ENCODE data around the gene TSR3. TPM values are rescaled to one million over a fixed set of nuclear protein-coding genes. Genes with fewer than 3 reads are reported as not detected.

The TSR3 gene
- total and polyA plus RNA-seq, 5 donors from 2014 or later = 31.5 to 103 (median 92.2) TPM

GRCh38 chr16:1356061-1356900, 4.6 kb upstream of the TSR3 start:
- Mint-ChIP-seq H3K27ac (no peak overlapping the region), H3K9me3 (peaks cover 0 to 3% (median 0%) of the 10 kb centered on the region in 7 donors), H3K4me3 (peak overlapping the region in 1 of 4 donors; percentile 26), H3K36me3 (peaks cover 3% of the 10 kb centered on the region), H3K4me1 (peaks cover 0 to 32% (median 19%) of the 10 kb centered on the region in 4 donors), H3K27me3 (peaks cover 5% of the 10 kb centered on the region)
- no peaks in the 10 kb centered on the region for H3K36me3 ChIP-seq (ENCODE audit: control insufficient read depth, insufficient read depth, low read length)
- DNase-seq = no peak
- no peak for ATAC-seq (ENCODE audit: low read depth in 2 of 2)
- H3K4me3 ChIP-seq (ENCODE audit: low read depth, low read length) = no peak overlapping the region
- no peaks in the 10 kb centered on the region for H3K9me3 ChIP-seq (ENCODE audit: control insufficient read depth in 2 of 2, low read length in 2 of 2)
- H3K27me3 ChIP-seq (ENCODE audit: control insufficient read depth, insufficient read depth, low read length) = no peaks in the 10 kb centered on the region
- peaks cover 12% of the 10 kb centered on the region for H3K4me1 ChIP-seq (ENCODE audit: control insufficient read depth, insufficient read depth, low read length, poor library complexity, severe bottlenecking)
- H3K27ac ChIP-seq (ENCODE audit: insufficient read depth, low read length, poor library complexity, severe bottlenecking) = no peak overlapping the region

- peaks cover 0 to 3% (median 0%) of the 10 kb centered on the region in 7 donors for H3K9me3 Mint-ChIP-seq
- Histone ChIP-seq H3K27me3 (ENCODE audit: control insufficient read depth, insufficient read depth, low read length) (no peaks in the 10 kb centered on the region), H3K4me3 (ENCODE audit: low read depth, low read length) (no peak overlapping the region), H3K27ac (ENCODE audit: insufficient read depth, low read length, poor library complexity, severe bottlenecking) (no peak overlapping the region), H3K9me3 (ENCODE audit: control insufficient read depth in 2 of 2, low read length in 2 of 2) (no peaks in the 10 kb centered on the region), H3K36me3 (ENCODE audit: control insufficient read depth, insufficient read depth, low read length) (no peaks in the 10 kb centered on the region), H3K4me1 (ENCODE audit: control insufficient read depth, insufficient read depth, low read length, poor library complexity, severe bottlenecking) (peaks cover 18% of the 10 kb centered on the region)
- no peak overlapping the region for H3K27ac Mint-ChIP-seq
- no peak for DNase-seq
- peaks cover 5% of the 10 kb centered on the region for H3K27me3 Mint-ChIP-seq
- peaks cover 3% of the 10 kb centered on the region for H3K36me3 Mint-ChIP-seq
- ATAC-seq (ENCODE audit: low read depth in 2 of 2) = no peak
- H3K4me1 Mint-ChIP-seq = peaks cover 0 to 36% (median 19%) of the 10 kb centered on the region in 4 donors
- peak overlapping the region in 2 of 4 donors; percentile 26 to 63 for H3K4me3 Mint-ChIP-seq
These were observed 3.9 kb upstream of the TSR3 start for GRCh38 chr16:1355591-1355990.

- peaks cover 2% of the 10 kb centered on the region for H3K36me3 ChIP-seq (ENCODE audit: control insufficient read depth, insufficient read depth, low read length)
- Mint-ChIP-seq H3K9me3 (peaks cover 0 to 3% (median 0%) of the 10 kb centered on the region in 7 donors), H3K36me3 (peaks cover 3% of the 10 kb centered on the region), H3K4me1 (peaks cover 0 to 42% (median 19%) of the 10 kb centered on the region in 4 donors), H3K27me3 (peaks cover 5% of the 10 kb centered on the region), H3K27ac (peak overlapping the region in 1 of 3 donors; percentile 56), H3K4me3 (peak overlapping the region; percentile 48 to 81 (median 62))
- no peaks in the 10 kb centered on the region for H3K9me3 ChIP-seq (ENCODE audit: control insufficient read depth in 2 of 2, low read length in 2 of 2)
- no peak overlapping the region for H3K4me3 ChIP-seq (ENCODE audit: low read depth, low read length)
- no peaks in the 10 kb centered on the region for H3K27me3 ChIP-seq (ENCODE audit: control insufficient read depth, insufficient read depth, low read length)
- H3K4me1 ChIP-seq (ENCODE audit: control insufficient read depth, insufficient read depth, low read length, poor library complexity, severe bottlenecking) = peaks cover 24% of the 10 kb centered on the region
- no peak overlapping the region for H3K27ac ChIP-seq (ENCODE audit: insufficient read depth, low read length, poor library complexity, severe bottlenecking)
- DNase-seq (no peak), ATAC-seq (ENCODE audit: low read depth in 2 of 2) (no peak)
These were observed 3.3 kb upstream of the TSR3 start for GRCh38 chr16:1354815-1355540.

GRCh38 chr16:1351215-1351581, 480 bp downstream of the TSR3 start:
- ATAC-seq (ENCODE audit: low read depth in 2 of 2) (peak in 1 of 2 donors; percentile 3), DNase-seq (peak in 1 of 3 donors; percentile 37)
- Mint-ChIP-seq H3K27me3 (peaks cover 5% of the 10 kb centered on the region), H3K27ac (peak overlapping the region; percentile 32 to 82 (median 71)), H3K36me3 (peaks cover 3% of the 10 kb centered on the region), H3K4me3 (peak overlapping the region; percentile 74 to 82 (median 82)), H3K4me1 (peaks cover 0 to 43% (median 15%) of the 10 kb centered on the region in 4 donors), H3K9me3 (peaks cover 0 to 3% (median 0%) of the 10 kb centered on the region in 7 donors)
- Histone ChIP-seq H3K27ac (ENCODE audit: insufficient read depth, low read length, poor library complexity, severe bottlenecking) (peak overlapping the region; percentile 75), H3K27me3 (ENCODE audit: control insufficient read depth, insufficient read depth, low read length) (no peaks in the 10 kb centered on the region), H3K36me3 (ENCODE audit: control insufficient read depth, insufficient read depth, low read length) (peaks cover 15% of the 10 kb centered on the region), H3K4me1 (ENCODE audit: control insufficient read depth, insufficient read depth, low read length, poor library complexity, severe bottlenecking) (peaks cover 24% of the 10 kb centered on the region), H3K9me3 (ENCODE audit: control insufficient read depth in 2 of 2, low read length in 2 of 2) (no peaks in the 10 kb centered on the region), H3K4me3 (ENCODE audit: low read depth, low read length) (peak overlapping the region; percentile 72)

- H3K27ac ChIP-seq (ENCODE audit: insufficient read depth, low read length, poor library complexity, severe bottlenecking) = peak overlapping the region; percentile 75
- H3K4me1 Mint-ChIP-seq = peaks cover 0 to 43% (median 15%) of the 10 kb centered on the region in 4 donors
- peak overlapping the region; percentile 72 for H3K4me3 ChIP-seq (ENCODE audit: low read depth, low read length)
- H3K4me3 Mint-ChIP-seq = peak overlapping the region; percentile 27 to 82 (median 82)
- H3K27me3 ChIP-seq (ENCODE audit: control insufficient read depth, insufficient read depth, low read length) = no peaks in the 10 kb centered on the region
- peaks cover 3% of the 10 kb centered on the region for H3K36me3 Mint-ChIP-seq
- H3K9me3 ChIP-seq (ENCODE audit: control insufficient read depth in 2 of 2, low read length in 2 of 2) = no peaks in the 10 kb centered on the region
- peaks cover 15% of the 10 kb centered on the region for H3K36me3 ChIP-seq (ENCODE audit: control insufficient read depth, insufficient read depth, low read length)
- no peak for DNase-seq
- ATAC-seq (ENCODE audit: low read depth in 2 of 2) = no peak
- H3K9me3 Mint-ChIP-seq = peaks cover 0 to 3% (median 0%) of the 10 kb centered on the region in 7 donors
- peak overlapping the region; percentile 69 to 82 (median 74) for H3K27ac Mint-ChIP-seq
- H3K27me3 Mint-ChIP-seq = peaks cover 5% of the 10 kb centered on the region
- H3K4me1 ChIP-seq (ENCODE audit: control insufficient read depth, insufficient read depth, low read length, poor library complexity, severe bottlenecking) = peaks cover 24% of the 10 kb centered on the region
These were observed 987 bp downstream of the TSR3 start for GRCh38 chr16:1350691-1351090.

GRCh38 chr16:1349951-1350350, 1.7 kb downstream of the TSR3 start:
- H3K27me3 Mint-ChIP-seq = peaks cover 5% of the 10 kb centered on the region
- H3K4me3 Mint-ChIP-seq = peak overlapping the region; percentile 51 to 82 (median 82)
- ATAC-seq (ENCODE audit: low read depth in 2 of 2) (no peak), DNase-seq (no peak)
- H3K4me1 Mint-ChIP-seq = peaks cover 0 to 37% (median 12%) of the 10 kb centered on the region in 4 donors
- H3K36me3 Mint-ChIP-seq = peaks cover 3% of the 10 kb centered on the region
- Histone ChIP-seq H3K9me3 (ENCODE audit: control insufficient read depth in 2 of 2, low read length in 2 of 2) (no peaks in the 10 kb centered on the region), H3K27ac (ENCODE audit: insufficient read depth, low read length, poor library complexity, severe bottlenecking) (no peak overlapping the region), H3K4me1 (ENCODE audit: control insufficient read depth, insufficient read depth, low read length, poor library complexity, severe bottlenecking) (peaks cover 24% of the 10 kb centered on the region), H3K27me3 (ENCODE audit: control insufficient read depth, insufficient read depth, low read length) (no peaks in the 10 kb centered on the region), H3K36me3 (ENCODE audit: control insufficient read depth, insufficient read depth, low read length) (peaks cover 15% of the 10 kb centered on the region), H3K4me3 (ENCODE audit: low read depth, low read length) (no peak overlapping the region)
- peak overlapping the region in 1 of 3 donors; percentile 26 for H3K27ac Mint-ChIP-seq
- peaks cover 0 to 3% (median 0%) of the 10 kb centered on the region in 7 donors for H3K9me3 Mint-ChIP-seq

GRCh38 chr16:1349351-1349750, 2.3 kb downstream of the TSR3 start:
- peaks cover 0 to 3% (median 0%) of the 10 kb centered on the region in 7 donors for H3K9me3 Mint-ChIP-seq
- ATAC-seq (ENCODE audit: low read depth in 2 of 2) = no peak

More at GRCh38 chr16:1349351-1349750, 2.3 kb downstream of the TSR3 start:
- H3K9me3 ChIP-seq (ENCODE audit: control insufficient read depth in 2 of 2, low read length in 2 of 2) = no peaks in the 10 kb centered on the region
- H3K27ac ChIP-seq (ENCODE audit: insufficient read depth, low read length, poor library complexity, severe bottlenecking) = no peak overlapping the region
- DNase-seq = no peak
- Mint-ChIP-seq H3K27ac (peak overlapping the region in 1 of 3 donors; percentile 42), H3K36me3 (peaks cover 3% of the 10 kb centered on the region), H3K27me3 (peaks cover 5% of the 10 kb centered on the region), H3K4me3 (peak overlapping the region in 3 of 4 donors; percentile 19 to 86 (median 60)), H3K4me1 (peaks cover 0 to 33% (median 11%) of the 10 kb centered on the region in 4 donors)
- H3K27me3 ChIP-seq (ENCODE audit: control insufficient read depth, insufficient read depth, low read length) = no peaks in the 10 kb centered on the region
- H3K36me3 ChIP-seq (ENCODE audit: control insufficient read depth, insufficient read depth, low read length) = peaks cover 15% of the 10 kb centered on the region
- H3K4me3 ChIP-seq (ENCODE audit: low read depth, low read length) = no peak overlapping the region
- peaks cover 24% of the 10 kb centered on the region for H3K4me1 ChIP-seq (ENCODE audit: control insufficient read depth, insufficient read depth, low read length, poor library complexity, severe bottlenecking)
